Motor neuron (in vitro differentiated cells): Measurements from ENCODE around the gene ZNF626. TPM values are rescaled to one million over a fixed set of nuclear protein-coding genes. Genes with fewer than 3 reads are reported as not detected.
A peak's percentile ranks its signal among the peaks of the same experiment; 100 is the strongest.
"Not testable (repeated sequence)": the region's sequence is repeated elsewhere in the genome, so short reads cannot be mapped to it uniquely, and the experiment has no call there.

ENCODE experiments used
- ATAC-seq, 8 experiments: fragments of 200-7000 bp; cut with Tn5 transposase; replicated peaks in 6 of 8; 2 replicates each; pipeline ENCODE4 v1.8.0; 2021; ENCODE audit warnings: mild to moderate bottlenecking in 8 of 8, moderate library complexity in 8 of 8
- H3K27ac ChIP-seq, 2 donors: fragments of 250-450 bp; sonication (Bioruptor Pico); 2 replicates each; pipeline ENCODE4 v1.9.0; 2021; ENCODE audit warnings: antibody characterized with exemption in 2 of 2, mild to moderate bottlenecking in 2 of 2, moderate library complexity in 1 of 2
- H3K4me1 ChIP-seq, 2 donors: fragments of 250-450 bp; sonication (Bioruptor Pico); replicated peaks in 1 of 2; 2 replicates each; pipeline ENCODE4 v1.6.1; 2021; ENCODE audit warnings: antibody characterized with exemption in 2 of 2, mild to moderate bottlenecking in 2 of 2, moderate library complexity in 1 of 2
- H3K4me3 ChIP-seq, 5 donors: fragments of 250-450 bp; sonication (Bioruptor Pico); 2 replicates each; pipeline ENCODE4 v1.9.0; 2021; ENCODE audit warnings: antibody characterized with exemption in 5 of 5, mild to moderate bottlenecking in 5 of 5, moderate library complexity in 4 of 5
- WGBS, 10 experiments: fragments of 450-650 bp; shearing (Covaris generic); methylation state at CpG; one replicate each; pipeline ENCODE4 v1.0.0; 2022; 5-methylcytosine and 5-hydroxymethylcytosine counted together
- in situ Hi-C, 9 experiments: fragments of 400-800 bp; cut with MboI; loops; one replicate each; pipeline ENCODE4 v1.15.0; 2021; ENCODE audit warnings: low sequenced_read_pairs in 9 of 9, low pct_unique_long_range_greater_than_20kb in 2 of 9; ENCODE audit not compliant: unreplicated experiment in 9 of 9
- total RNA-seq, 8 experiments: library from RNA; unstranded; fragments of 300-600 nt; gene quantifications; 2 replicates each; pipeline versions ENCODE4 v1.2.3 to v1.2.4, GENCODE V29; 2022

ZNF626 gene
- 10 to 100 TPM in 6 of 8 experiments, 1 to 10 TPM in 1, under 1 TPM in 1; 0.45 to 20.8 (median 14.5) TPM for total RNA-seq

- in situ Hi-C loops, result no loop called here
- WGBS, 10 experiments, result 0 to 39% (median 1%) methylated on average over 1 to 10 of the region's 25 CpGs; no CpG with 5 or more reads in 3 of the 10 experiments
- peak; percentile 94 to 100 (median 99) for ATAC-seq
- Histone ChIP-seq H3K4me3 (peak within 1 kb of the TSS; percentile 52 to 82 (median 68)), H3K27ac (peak within 1 kb of the TSS; percentile 89 to 94), H3K4me1 (peaks cover 5 to 9% of the 10 kb centered on the region in 2 donors)
These were observed at the start of gene ZNF626 for GRCh38 chr19:20661150-20661819. Gene ZNF626 (minus strand): TSS chr19:20661571. CDS start chr19:20661446, 125 bp downstream.

DNA sequence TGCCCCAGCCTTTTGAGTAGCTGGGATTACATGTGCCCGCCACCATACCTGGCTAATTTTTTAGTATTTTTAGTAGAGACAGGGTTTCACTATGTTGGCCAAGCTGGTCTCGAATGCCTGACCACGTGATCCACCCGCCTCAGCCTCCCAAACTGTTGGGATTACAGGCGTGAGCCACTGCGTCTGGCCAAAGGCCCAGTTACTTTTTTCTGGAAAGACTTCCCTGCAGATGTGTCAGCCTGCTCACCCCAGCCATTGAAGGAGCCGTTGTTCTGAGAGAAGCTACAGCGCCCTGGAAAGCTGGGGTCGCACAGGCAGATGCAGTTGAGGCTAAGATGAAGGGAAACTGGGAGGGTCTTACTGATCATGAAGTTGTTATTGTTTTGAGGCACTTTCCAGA lies 7.9 kb upstream of the ZNF626 start:
- Histone ChIP-seq H3K27ac (no peak overlapping the region), H3K4me1 (no peaks in the 10 kb centered on the region), H3K4me3 (no peak overlapping the region)
- in situ Hi-C loops, result no loop called here
- ATAC-seq, result no peak
- 14 to 93% (median 69%) methylated on average over 1 to 9 of the region's 9 CpGs; no CpG with 5 or more reads in 1 of the 10 experiments for WGBS, 10 experiments

GRCh38 chr19:20667281-20667680 lies 5.9 kb upstream of the ZNF626 start:
- no peaks in the 10 kb centered on the region for H3K4me1 ChIP-seq
- 59 to 100% (median 84%) methylated on average over 1 to 4 of the region's 4 CpGs for WGBS, 10 experiments
- no peak overlapping the region for H3K27ac ChIP-seq
- in situ Hi-C loops, result no loop called here
- no peak for ATAC-seq
- H3K4me3 ChIP-seq, result no peak overlapping the region

- in situ Hi-C loops, result no loop called here
- no peak overlapping the region for H3K27ac ChIP-seq
- H3K4me3 ChIP-seq, result no peak overlapping the region
- peak in 1 of 8 experiments; percentile 7 for ATAC-seq
- WGBS, 10 experiments, result 0 to 97% (median 86%) methylated on average over 1 to 14 of the region's 22 CpGs; no CpG with 5 or more reads in 4 of the 10 experiments
- H3K4me1 ChIP-seq, result peaks cover 1 to 4% of the 10 kb centered on the region in 2 donors
These were observed 3.8 kb upstream of the ZNF626 start for GRCh38 chr19:20664901-20665781.

DNA sequence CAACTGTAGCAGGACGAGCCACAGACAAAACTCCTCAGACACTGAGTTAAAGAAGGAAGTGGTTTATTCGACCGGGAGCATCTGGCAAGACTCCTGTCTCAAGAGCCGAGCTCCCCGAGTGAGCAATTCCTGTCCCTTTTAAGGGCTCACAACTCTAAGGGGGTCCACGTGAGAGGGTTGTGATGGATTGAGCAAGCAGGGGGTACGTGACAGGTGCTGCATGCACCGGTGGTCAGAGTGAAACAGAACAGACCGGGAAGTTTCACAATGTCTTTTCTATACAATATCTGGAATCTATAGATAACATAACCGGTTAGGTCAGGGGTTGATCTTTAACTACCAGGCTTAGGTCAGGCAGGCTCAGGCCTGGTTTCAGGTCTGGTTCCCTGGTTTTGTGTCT lies 3.1 kb upstream of the ZNF626 start:
- H3K4me3 ChIP-seq, in situ Hi-C loops, H3K27ac ChIP-seq, ATAC-seq, H3K4me1 ChIP-seq: not testable (repeated sequence)
- WGBS, 10 experiments, result 0 to 96% (median 63%) methylated on average over 1 to 5 of the region's 10 CpGs; no CpG with 5 or more reads in 2 of the 10 experiments

GRCh38 chr19:20662421-20663105 lies 1.2 kb upstream of the ZNF626 start:
- 0 to 80% (median 67%) methylated on average over 1 to 5 of the region's 7 CpGs; no CpG with 5 or more reads in 1 of the 10 experiments for WGBS, 10 experiments
- H3K27ac ChIP-seq, result no peak overlapping the region
- no peak for ATAC-seq
- in situ Hi-C loops, result no loop called here
- peaks cover 5 to 9% of the 10 kb centered on the region in 2 donors for H3K4me1 ChIP-seq
- H3K4me3 ChIP-seq, result no peak overlapping the region

DNA sequence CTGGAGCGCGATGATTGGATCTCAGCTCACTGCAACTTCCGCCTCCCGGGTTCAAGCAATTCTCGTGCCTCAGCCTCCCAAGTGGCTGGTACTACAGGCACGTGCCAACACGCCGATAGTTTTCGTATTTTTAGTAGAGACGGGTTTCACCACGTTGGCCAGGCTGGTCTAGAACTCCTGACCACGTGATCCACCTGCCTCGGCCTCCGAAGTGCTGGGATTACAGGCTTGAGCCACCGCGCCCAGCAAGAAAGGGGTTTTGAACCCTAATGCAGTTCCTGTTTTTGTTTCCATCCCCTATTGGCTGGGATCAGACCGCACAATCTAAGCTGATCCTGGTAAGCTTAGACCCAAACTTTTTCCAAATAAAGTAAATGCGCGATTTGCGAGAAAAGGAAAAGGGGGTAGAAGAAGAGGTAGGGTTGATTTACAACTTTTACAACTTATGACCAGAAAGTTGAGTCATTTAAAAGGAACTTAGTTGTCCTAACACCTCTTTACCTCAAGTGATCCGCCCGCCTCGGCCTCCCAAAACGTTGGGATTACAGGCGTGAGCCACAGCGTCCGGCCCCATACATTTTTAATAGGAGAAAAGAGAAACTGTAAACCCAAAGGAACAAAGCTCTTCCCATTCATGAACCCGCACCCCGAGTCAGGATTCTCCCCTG lies 764 bp downstream of the ZNF626 start:
- in situ Hi-C loops, result no loop called here
- Histone ChIP-seq H3K4me3 (peak overlapping the region; percentile 52 to 82 (median 68)), H3K27ac (peak overlapping the region; percentile 89 to 94), H3K4me1 (peaks cover 5 to 9% of the 10 kb centered on the region in 2 donors)
- no peak for ATAC-seq
- 0 to 42% (median 25%) methylated on average over 1 to 13 of the region's 29 CpGs for WGBS, 10 experiments

- Histone ChIP-seq H3K27ac (no peak overlapping the region), H3K4me1 (no peaks in the 10 kb centered on the region), H3K4me3 (no peak overlapping the region)
- no peak for ATAC-seq
- in situ Hi-C loops, result no loop called here
- 51 to 94% (median 73%) methylated on average over 2 of the region's 2 CpGs; no CpG with 5 or more reads in 3 of the 10 experiments for WGBS, 10 experiments
These were observed 20.8 kb downstream of the ZNF626 start for GRCh38 chr19:20640545-20640944.

DNA sequence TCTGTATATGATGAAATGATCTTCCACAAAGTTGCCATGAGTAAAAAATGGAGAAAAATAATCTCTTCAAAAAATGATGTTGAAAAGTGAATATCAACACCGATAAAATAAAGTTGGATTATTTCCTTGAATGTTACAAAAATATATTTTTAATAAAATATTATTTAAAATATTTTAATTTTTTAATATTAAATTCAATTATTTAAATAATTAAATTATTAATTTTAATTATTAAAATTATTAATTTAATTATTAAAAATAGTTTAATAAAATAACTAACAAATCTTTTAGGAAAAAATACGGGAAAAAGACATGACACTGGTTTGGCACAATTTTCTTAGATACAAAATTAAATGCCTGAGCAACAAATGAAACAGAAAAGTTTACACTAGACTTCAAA lies 21.3 kb downstream of the ZNF626 start:
- no peak for ATAC-seq
- Histone ChIP-seq H3K4me1 (no peaks in the 10 kb centered on the region), H3K4me3 (no peak overlapping the region), H3K27ac (no peak overlapping the region)
- in situ Hi-C loops, result no loop called here
- 59 to 93% (median 83%) methylated on average over 2 of the region's 2 CpGs for WGBS, 10 experiments

DNA sequence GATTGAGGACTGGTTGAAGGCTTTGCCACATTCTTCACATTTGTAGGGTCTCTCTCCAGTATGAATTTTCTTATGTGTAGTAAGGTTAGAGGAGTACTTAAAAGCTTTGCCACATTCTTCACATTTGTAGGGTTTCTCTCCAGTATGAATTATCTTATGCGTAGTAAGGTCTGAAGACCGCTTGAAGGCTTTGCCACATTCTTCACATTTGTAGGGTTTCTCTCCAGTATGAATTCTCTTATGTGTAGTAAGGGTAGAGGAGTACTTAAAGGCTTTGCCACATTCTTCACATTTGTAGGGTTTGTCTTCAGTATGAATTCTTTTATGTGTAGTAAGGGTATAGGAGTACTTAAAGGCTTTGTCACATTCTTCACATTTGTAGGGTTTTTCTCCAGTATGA lies 36.8 kb downstream of the ZNF626 start:
- WGBS, 10 experiments, result 90 to 100% (median 93%) methylated on average over 2 of the region's 2 CpGs; no CpG with 5 or more reads in 6 of the 10 experiments

DNA sequence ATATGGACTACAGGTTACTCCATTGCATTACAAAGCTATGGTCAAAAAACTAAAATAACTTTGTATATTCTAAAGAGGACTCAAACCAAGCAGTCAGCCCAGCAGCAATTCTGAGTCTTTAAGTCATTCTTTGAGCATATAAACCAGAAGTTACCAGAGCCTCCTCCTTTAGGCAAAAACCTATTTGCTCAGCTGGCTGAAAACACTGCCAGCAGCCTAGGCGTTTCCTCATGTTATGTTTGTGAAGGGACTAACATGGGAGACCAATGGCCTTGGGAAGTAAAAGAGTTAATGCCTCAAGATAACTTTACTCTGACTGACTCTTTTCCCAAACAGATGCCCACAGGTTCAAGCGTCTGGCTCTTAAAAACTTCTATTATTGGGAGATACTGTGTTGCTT lies 45.3 kb downstream of the ZNF626 start:
- no peak for ATAC-seq
- 40% methylated on average over 1 of the region's 2 CpGs; no CpG with 5 or more reads in 9 of the 10 experiments for WGBS, 10 experiments
- Histone ChIP-seq H3K4me3 (no peak overlapping the region), H3K27ac (no peak overlapping the region), H3K4me1 (no peaks in the 10 kb centered on the region)
- in situ Hi-C loops, result no loop called here

More for the DNA sequence above, 36.8 kb downstream of the ZNF626 start:
- H3K27ac ChIP-seq, H3K4me3 ChIP-seq, H3K4me1 ChIP-seq, in situ Hi-C loops, ATAC-seq: not testable (repeated sequence)

DNA sequence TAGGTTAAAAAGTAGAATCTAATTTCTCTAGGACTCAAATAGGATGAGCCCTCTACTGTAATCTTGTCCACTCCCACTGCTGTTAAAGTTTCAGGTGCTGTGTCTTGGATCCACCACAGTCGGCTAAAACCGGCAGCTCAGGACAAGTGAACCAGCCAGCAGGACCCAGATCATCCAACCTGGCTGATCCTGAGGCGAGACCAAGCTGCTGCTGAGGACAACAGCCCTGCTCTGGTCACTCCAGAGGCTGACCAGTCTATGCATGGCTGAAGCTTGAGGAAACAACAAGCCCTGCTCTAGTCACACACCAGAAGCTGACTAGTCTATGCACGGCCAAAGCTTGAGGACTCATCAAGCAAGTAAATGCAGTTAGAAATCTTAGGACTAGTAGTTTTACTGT lies 46.4 kb downstream of the ZNF626 start:
- H3K27ac ChIP-seq, in situ Hi-C loops, ATAC-seq, H3K4me1 ChIP-seq, H3K4me3 ChIP-seq: not testable (repeated sequence)
- 0 to 95% (median 46%) methylated on average over 1 to 3 of the region's 4 CpGs; no CpG with 5 or more reads in 6 of the 10 experiments for WGBS, 10 experiments
